ENCODE measurements around the gene CLSTN2. TPM values are rescaled to one million over a fixed set of nuclear protein-coding genes. Genes with fewer than 3 reads are reported as not detected.

Gene CLSTN2
- total RNA-seq, 1 experiment from 2014 or later = 0.68 TPM

GRCh38 chr3:140377644-140378043, 442.7 kb downstream of the CLSTN2 start:
- Histone ChIP-seq H3K27ac (ENCODE audit: insufficient read length, low read depth, low read length) (no peak overlapping the region), H2AK5ac (ENCODE audit: insufficient read length, low read length) (no peak overlapping the region), H2BK12ac (ENCODE audit: insufficient read length, low read depth, low read length) (no peak overlapping the region), H3K27me3 (ENCODE audit: insufficient read depth, low read length) (no peaks in the 10 kb centered on the region), H4K8ac (replicated peaks; ENCODE audit: insufficient read length, low read depth, low read length) (no peak overlapping the region), H3K4me1 (ENCODE audit: insufficient read depth, low read length) (no peaks in the 10 kb centered on the region; the same call in 1 of the 2 replicates), H2BK120ac (ENCODE audit: low read depth, low read length, poor library complexity, severe bottlenecking) (no peak overlapping the region), H3K79me1 (ENCODE audit: insufficient read depth, low read depth, low read length, poor library complexity, severe bottlenecking) (no peaks in the 10 kb centered on the region), H3K14ac (ENCODE audit: insufficient read depth, low read length) (no peak overlapping the region), H2AFZ (ENCODE audit: low read length) (no peak overlapping the region), H3K9ac (ENCODE audit: extremely low read depth, insufficient read length, low read length) (no peak overlapping the region), H4K91ac (ENCODE audit: insufficient read length, low read depth, low read length) (no peak overlapping the region), H2BK20ac (ENCODE audit: low read depth, low read length, poor library complexity, severe bottlenecking) (no peak overlapping the region), H3K4ac (ENCODE audit: low read depth, low read length) (no peak overlapping the region), H2BK5ac (ENCODE audit: insufficient read length, low read length) (no peak overlapping the region), H3K23ac (ENCODE audit: insufficient read length, low read depth, low read length) (no peak overlapping the region), H3K79me2 (ENCODE audit: insufficient read depth, low read length) (no peaks in the 10 kb centered on the region), H3K23me2 (ENCODE audit: insufficient read length, low read depth, low read length, poor library complexity, severe bottlenecking) (no peaks in the 10 kb centered on the region), H3K4me2 (ENCODE audit: insufficient read depth, insufficient read length, low read length) (no peak overlapping the region), H3K18ac (ENCODE audit: insufficient read length, low read depth, low read length) (no peak overlapping the region), H3T11ph (ENCODE audit: low read length) (no peak overlapping the region), H4K5ac (ENCODE audit: insufficient read length, low read depth, low read length) (no peak overlapping the region), H2BK15ac (ENCODE audit: low read depth, low read length) (no peak overlapping the region), H3K56ac (ENCODE audit: insufficient read length, low read depth, low read length) (no peak overlapping the region), H4K20me1 (ENCODE audit: control insufficient read depth, insufficient read depth, insufficient read length) (no peaks in the 10 kb centered on the region), H3K9me3 (ENCODE audit: control insufficient read depth, low read depth, low read length) (no peaks in the 10 kb centered on the region)
- no CpG with 5 or more reads among the region's 1 CpG for WGBS (ENCODE audit: extremely low coverage, insufficient read length, low lambda C conversion rate)
- TF ChIP-seq, protein P1, sequence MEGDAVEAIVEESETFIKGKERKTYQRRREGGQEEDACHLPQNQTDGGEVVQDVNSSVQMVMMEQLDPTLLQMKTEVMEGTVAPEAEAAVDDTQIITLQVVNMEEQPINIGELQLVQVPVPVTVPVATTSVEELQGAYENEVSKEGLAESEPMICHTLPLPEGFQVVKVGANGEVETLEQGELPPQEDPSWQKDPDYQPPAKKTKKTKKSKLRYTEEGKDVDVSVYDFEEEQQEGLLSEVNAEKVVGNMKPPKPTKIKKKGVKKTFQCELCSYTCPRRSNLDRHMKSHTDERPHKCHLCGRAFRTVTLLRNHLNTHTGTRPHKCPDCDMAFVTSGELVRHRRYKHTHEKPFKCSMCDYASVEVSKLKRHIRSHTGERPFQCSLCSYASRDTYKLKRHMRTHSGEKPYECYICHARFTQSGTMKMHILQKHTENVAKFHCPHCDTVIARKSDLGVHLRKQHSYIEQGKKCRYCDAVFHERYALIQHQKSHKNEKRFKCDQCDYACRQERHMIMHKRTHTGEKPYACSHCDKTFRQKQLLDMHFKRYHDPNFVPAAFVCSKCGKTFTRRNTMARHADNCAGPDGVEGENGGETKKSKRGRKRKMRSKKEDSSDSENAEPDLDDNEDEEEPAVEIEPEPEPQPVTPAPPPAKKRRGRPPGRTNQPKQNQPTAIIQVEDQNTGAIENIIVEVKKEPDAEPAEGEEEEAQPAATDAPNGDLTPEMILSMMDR (conservative IDR thresholded peaks at IDR 0.05) = no peak
- H3K36me3 Mint-ChIP-seq (ENCODE audit: insufficient read depth in 1 of 3, low read depth in 3 of 3) = 0 out of 7 replicates have a peak, but pooled peaks cover 0 to 1% (median 0%) of the 10 kb centered on the region in 3 experiments
- H3K9me3 Mint-ChIP-seq = no peaks in the 10 kb centered on the region
- no peak overlapping the region for H3K4me3 Mint-ChIP-seq
- no peak for DNase-seq
- H3K27me3 Mint-ChIP-seq (ENCODE audit: low read depth) = no peaks in the 10 kb centered on the region; the same call in 1 of the 2 replicates
- H3K4me1 Mint-ChIP-seq = peaks cover 11 to 12% of the 10 kb centered on the region in 2 experiments
- no peak overlapping the region for H3K27ac Mint-ChIP-seq

All from H9 (cell line).